ENCODE measurements around the gene SPECC1L.

- TF ChIP-seq EZH2 (IDR thresholded peaks at IDR 0.05; ENCODE audit: low read length, unreplicated experiment) (no peak), CTCF (conservative IDR thresholded peaks at IDR 0.05; ENCODE audit: low read depth, low read length) (no peak)
These were observed 67.4 kb downstream of the SPECC1L start for GRCh38 chr22:24337894-24338645.

Data from PC-3 (cell line).